ENCODE data around the gene RNF113B. TPM values are rescaled to one million over a fixed set of nuclear protein-coding genes. Genes with fewer than 3 reads are reported as not detected.
A peak's percentile ranks its signal among the peaks of the same experiment; 100 is the strongest.

RNF113B gene
- polyA plus RNA-seq, 10 donors = not detected

GRCh38 chr13:98174307-98174706, 2.8 kb downstream of the RNF113B start:
- DNase-seq = no peak

- peak in 2 of 3 donors; percentile 61 to 67 for DNase-seq
Observed at GRCh38 chr13:98173431-98174152, 3.5 kb downstream of the RNF113B start.

DNA sequence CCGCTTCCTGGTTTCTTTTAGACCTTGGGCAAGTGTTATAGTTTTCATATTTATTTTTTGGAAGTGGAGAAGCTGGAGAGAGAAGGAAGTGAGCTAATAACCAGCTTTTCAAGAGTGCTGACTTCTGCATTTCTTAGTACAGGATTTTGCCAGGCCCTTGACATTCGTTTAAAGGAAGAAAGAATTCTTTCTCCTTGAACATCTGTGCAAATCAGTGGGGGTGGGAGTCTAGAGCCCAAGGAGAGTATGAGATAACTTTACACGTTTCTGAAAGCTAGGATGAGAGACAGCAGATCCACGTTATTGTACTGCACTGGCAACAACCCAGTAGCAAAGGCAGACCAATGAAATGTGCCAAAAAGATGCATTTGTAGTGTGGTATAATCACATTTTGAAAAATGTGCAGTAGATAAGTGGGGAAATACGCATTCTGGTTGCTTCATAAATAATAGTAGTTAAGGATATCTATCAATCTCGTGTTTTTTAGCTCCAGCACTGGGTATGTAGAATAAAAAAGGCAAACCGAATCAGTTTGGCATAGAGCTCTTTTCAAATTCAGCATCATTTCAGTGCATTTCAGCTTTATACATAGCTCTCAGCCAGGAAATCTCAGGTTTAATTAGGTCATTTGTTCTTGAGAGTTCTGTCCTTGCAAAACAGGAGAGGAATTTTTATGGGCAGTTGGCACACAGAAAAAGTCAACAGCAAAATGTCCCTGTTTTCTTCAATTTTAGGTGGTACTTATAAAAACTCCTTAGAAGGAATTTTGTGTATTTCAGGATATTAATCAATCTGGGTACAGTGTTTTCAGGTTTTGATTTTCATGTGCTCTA, 4.3 kb downstream of the RNF113B start:
- DNase-seq = peak in 1 of 3 donors; percentile 69

- peak in 1 of 3 donors; percentile 64 for DNase-seq
Observed at GRCh38 chr13:98171900-98172589, 5.0 kb downstream of the RNF113B start.

- no peak for DNase-seq
Observed at GRCh38 chr13:98169331-98169730, 7.7 kb downstream of the RNF113B start.

GRCh38 chr13:98162935-98163334, 14.1 kb downstream of the RNF113B start:
- DNase-seq = no peak

GRCh38 chr13:98158172-98158899, 18.7 kb downstream of the RNF113B start:
- peak in 2 of 3 donors; percentile 29 to 62 for DNase-seq

DNA sequence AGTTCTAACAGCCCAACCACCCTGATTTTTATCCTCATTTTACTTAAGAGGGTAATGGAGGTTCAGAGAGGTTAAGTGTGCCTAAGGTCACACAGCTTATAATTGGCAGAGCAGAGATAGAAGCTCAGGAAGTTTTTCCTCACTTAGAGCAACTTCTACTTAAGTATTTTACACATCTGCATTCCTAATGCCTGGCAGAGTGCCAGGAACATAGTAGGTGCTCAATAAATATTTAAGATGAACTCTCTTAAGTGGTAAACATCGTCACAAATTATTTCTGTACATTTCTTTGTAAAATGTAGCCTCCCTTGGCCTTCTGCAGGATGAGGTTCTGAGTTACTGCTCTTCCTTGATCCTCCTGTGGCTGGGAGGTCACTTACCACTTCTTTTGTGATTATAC, 19.5 kb downstream of the RNF113B start:
- DNase-seq = no peak

- DNase-seq = no peak
Observed at GRCh38 chr13:98157188-98157587, 19.9 kb downstream of the RNF113B start.

GRCh38 chr13:98156259-98156658, 20.8 kb downstream of the RNF113B start:
- DNase-seq = no peak

DNA sequence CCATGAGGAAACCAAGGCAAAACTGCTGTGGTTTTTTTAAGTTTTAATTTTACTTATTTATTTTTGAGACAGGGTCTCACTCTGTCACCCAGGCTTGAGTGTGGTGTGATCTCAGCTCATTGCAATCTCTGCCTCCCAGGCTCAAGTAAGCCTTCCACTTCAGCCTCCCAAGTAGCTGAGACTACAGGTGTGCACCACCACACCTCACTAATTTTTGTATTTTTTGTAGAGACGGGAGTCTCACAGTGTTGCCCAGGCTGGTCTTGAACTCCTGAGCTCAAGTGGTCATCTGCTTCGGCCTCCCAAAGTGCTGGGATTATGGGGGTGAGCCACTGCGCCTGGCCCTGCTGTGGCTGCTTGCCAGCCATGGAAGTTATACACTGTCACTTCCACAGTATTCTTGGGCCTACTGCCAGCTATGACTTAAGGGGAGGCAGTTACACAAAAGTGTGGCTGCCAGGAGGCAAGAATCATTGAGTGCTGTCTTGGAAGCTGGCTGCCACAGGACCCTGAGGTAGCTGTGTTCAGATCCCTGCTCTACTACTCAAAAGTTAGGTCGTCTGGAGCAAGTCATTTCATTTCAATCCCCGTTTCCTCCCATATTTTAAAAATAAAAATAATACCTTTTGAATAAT, 21.5 kb downstream of the RNF113B start:
- peak in 2 of 3 donors; percentile 16 to 35 for DNase-seq

DNA sequence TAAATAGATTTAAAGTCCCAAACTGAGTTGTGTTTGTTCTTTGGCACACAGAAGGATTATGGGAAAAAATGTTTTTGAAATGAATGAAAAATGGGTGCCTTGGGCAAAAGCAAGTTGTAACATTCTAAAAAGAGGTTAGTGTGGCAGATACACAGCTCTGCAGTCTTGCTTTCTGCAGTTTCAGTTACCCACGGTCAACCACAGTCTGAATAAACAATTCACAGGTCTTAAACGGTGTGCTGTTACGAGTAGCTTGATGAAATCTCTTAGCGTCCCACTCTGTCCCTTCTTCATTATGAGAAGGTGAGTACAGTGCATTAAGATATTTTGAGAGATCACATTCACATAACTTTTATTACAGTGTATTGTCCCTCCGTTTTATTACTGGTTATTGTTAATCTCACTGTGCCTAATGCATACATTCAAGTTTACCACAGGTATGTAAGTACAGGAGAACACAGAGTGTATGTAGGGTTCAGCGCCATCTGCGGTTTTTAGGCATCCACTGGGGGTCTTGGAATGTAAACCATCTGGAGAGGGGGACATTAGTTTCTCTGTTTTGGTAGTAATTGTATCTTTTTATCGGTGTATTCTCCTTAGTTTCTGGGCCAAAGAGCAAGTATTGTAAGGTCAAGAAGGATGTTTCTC, 26.1 kb downstream of the RNF113B start:
- DNase-seq = no peak

GRCh38 chr13:98147521-98147920, 29.5 kb downstream of the RNF113B start:
- no peak for DNase-seq

DNA sequence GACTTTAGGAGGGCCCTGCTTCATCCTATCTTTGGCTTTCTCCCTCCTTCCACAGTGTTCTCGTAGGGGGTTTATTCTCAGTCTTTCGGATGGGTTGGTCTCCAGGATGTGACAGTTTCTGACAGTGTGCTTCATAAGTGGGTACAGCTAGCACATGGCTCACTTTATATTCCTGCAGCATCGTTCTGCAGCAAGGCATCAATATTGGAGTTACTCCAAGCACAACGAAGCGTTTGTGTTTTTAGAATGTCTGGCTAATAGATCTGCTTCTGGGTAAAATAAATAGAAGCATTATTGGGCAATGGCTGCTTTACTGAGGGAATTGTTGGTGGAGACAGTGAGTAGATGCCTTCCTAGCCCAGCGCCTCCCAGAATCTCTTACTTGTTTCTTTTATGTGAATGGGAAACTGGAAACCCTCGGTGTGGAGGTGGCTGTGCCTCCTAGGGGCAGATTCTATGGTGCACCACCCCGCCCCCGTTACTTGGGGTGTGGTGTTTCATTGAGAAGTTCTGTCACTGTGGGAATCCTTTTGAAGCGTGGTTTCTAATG, 32.2 kb downstream of the RNF113B start:
- DNase-seq = no peak

GRCh38 chr13:98144027-98144741, 32.9 kb downstream of the RNF113B start:
- peak in 2 of 3 donors; percentile 59 to 86 for DNase-seq

GRCh38 chr13:98143601-98144026, 33.5 kb downstream of the RNF113B start:
- DNase-seq = peak in 2 of 3 donors; percentile 35 to 67

- peak in 1 of 3 donors; percentile 68 for DNase-seq
Observed at GRCh38 chr13:98143157-98143553, 33.9 kb downstream of the RNF113B start.

- peak; percentile 75 to 86 (median 81) for DNase-seq
Observed at GRCh38 chr13:98142380-98143156, 34.5 kb downstream of the RNF113B start, which contains the start of gene FARP1. FARP1 (plus strand) TSS chr13:98143094; CDS start chr13:98213243, 70,149 bp downstream.

Data from muscle of back (tissue), 11 donors.